ENCODE results near the gene ITGA6. TPM values are rescaled to one million over a fixed set of nuclear protein-coding genes. Genes with fewer than 3 reads are reported as not detected.

ITGA6 gene
- total and polyA plus RNA-seq, 2 experiments from 2014 or later: 32.9 to 124 TPM

- TF ChIP-seq EZH2 (IDR thresholded peaks at IDR 0.05; ENCODE audit: low read depth, unreplicated experiment) (no peak), ZNF331 (CRISPR knock-in tag; IDR thresholded peaks at IDR 0.05; ENCODE audit: low read depth) (no peak), ZNF114 (CRISPR knock-in tag; IDR thresholded peaks at IDR 0.05) (no peak), JUNB (IDR thresholded peaks at IDR 0.05; ENCODE audit: unreplicated experiment) (no peak), STAT1 (IDR thresholded peaks at IDR 0.05; ENCODE audit: unreplicated experiment) (no peak), POLR2AphosphoS5 (IDR thresholded peaks at IDR 0.05; ENCODE audit: low read depth) (no peak), NANOG (IDR thresholded peaks at IDR 0.05; ENCODE audit: borderline replicate concordance) (no peak), CREB1 (CRISPR knock-in tag; IDR thresholded peaks at IDR 0.05; ENCODE audit: low read depth) (no peak), ZNF462 (CRISPR knock-in tag; IDR thresholded peaks at IDR 0.05) (no peak)
Measured at GRCh38 chr2:172429301-172429968, 2.0 kb downstream of the ITGA6 start (continued).

- peaks cover 69% of the 10 kb centered on the region for H3K79me2 ChIP-seq (replicated peaks; ENCODE audit: insufficient read depth)
- H2AFZ ChIP-seq: no peak overlapping the region
- peak overlapping the region; percentile 99 for H3K4me2 ChIP-seq
- 0 out of 2 replicates have a peak, but pooled peaks cover 8% of the 10 kb centered on the region for H3K27me3 ChIP-seq (ENCODE audit: insufficient read depth)
- Mint-ChIP-seq H3K4me3 (peak overlapping the region; percentile 94), H3K9me3 (no peaks in the 10 kb centered on the region), H3K36me3 (ENCODE audit: low read depth) (0 out of 3 replicates have a peak, but pooled peaks cover 3% of the 10 kb centered on the region), H3K27ac (no peak overlapping the region), H3K27me3 (ENCODE audit: insufficient read depth, low read depth, poor library complexity) (peaks cover 6% of the 10 kb centered on the region), H3K4me1 (peaks cover 80% of the 10 kb centered on the region)
- H3K4me1 ChIP-seq (ENCODE audit: insufficient read depth): peaks cover 76% of the 10 kb centered on the region
- H4K20me1 ChIP-seq (replicated peaks; ENCODE audit: insufficient read depth): peaks cover 17% of the 10 kb centered on the region
- no peaks in the 10 kb centered on the region for H3K36me3 ChIP-seq (ENCODE audit: insufficient read depth)
- DNase-seq (ENCODE audit: low spot score): no peak
- H3F3A ChIP-seq (replicated peaks; ENCODE audit: low read depth): 0 out of 2 replicates have a peak, but pooled peaks cover 2% of the 10 kb centered on the region
- H3K9me2 ChIP-seq (ENCODE audit: insufficient read depth): no peaks in the 10 kb centered on the region
- ATAC-seq: no peak
- peak overlapping the region; percentile 95 for H3K4me3 ChIP-seq
- H3K27ac ChIP-seq (ENCODE audit: low read depth): no peak overlapping the region
- no peak for TF ChIP-seq EZH2phosphoT487 (IDR thresholded peaks at IDR 0.05; ENCODE audit: unreplicated experiment)
- TF ChIP-seq ZNF331 (CRISPR knock-in tag; IDR thresholded peaks at IDR 0.05; ENCODE audit: low read depth): no peak
- no peak for TF ChIP-seq EZH2 (IDR thresholded peaks at IDR 0.05; ENCODE audit: low read depth, unreplicated experiment)
- no peak for TF ChIP-seq POLR2AphosphoS5 (IDR thresholded peaks at IDR 0.05; ENCODE audit: low read depth)
- no peak for TF ChIP-seq CREB1 (CRISPR knock-in tag; IDR thresholded peaks at IDR 0.05; ENCODE audit: low read depth)
- no peak for TF ChIP-seq STAT1 (IDR thresholded peaks at IDR 0.05; ENCODE audit: unreplicated experiment)
- TF ChIP-seq REST (IDR thresholded peaks at IDR 0.05; ENCODE audit: unreplicated experiment): no peak
- no peak for TF ChIP-seq NANOG (IDR thresholded peaks at IDR 0.05; ENCODE audit: borderline replicate concordance)
Measured at GRCh38 chr2:172430027-172430426, 2.6 kb downstream of the ITGA6 start.

Data from GM23338 (cell line).